NT2/D1 (cell line): Measurements from ENCODE around the gene CLDN20.

Experiments used
- SUZ12 ChIP-seq: IDR thresholded peaks from 2 replicates; pipeline ENCODE4 v1.6.1; 2011; ENCODE audit not compliant: insufficient read length, insufficient read depth; ENCODE audit errors: extremely low read depth
- YY1 ChIP-seq: IDR thresholded peaks from 2 replicates; pipeline ENCODE4 v1.6.1; 2011; ENCODE audit not compliant: insufficient read length, insufficient read depth
- ZNF274 ChIP-seq: IDR thresholded peaks from 2 replicates; pipeline ENCODE4 v1.6.1; 2011; ENCODE audit warnings: mild to moderate bottlenecking, low read depth, low read length

DNA sequence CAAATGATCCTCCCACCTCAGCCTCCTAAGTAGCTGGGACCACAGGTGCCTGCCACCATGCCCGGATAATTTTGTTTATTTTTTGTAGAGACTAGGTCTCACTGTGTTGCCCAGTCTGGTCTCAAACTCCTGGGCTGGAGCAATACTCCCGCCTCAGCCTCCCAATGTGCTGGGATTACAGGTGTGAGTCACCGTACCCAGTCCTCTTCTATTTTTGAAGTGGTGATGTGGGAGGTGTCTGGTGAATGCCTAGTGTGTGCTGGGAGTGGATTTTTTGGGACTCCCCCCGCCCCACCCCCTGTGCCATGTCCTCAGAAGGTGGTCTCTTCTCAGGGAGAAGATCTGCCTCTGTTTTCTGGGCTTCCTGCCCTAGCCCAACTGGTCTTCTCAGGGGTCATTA, 47.9 kb upstream of the CLDN20 start:
- no peak for TF ChIP-seq ZNF274
- TF ChIP-seq YY1, result no peak
- TF ChIP-seq SUZ12, result no peak
